Measurements from ENCODE around the gene ATP2B3.

GRCh38 chrX:153511784-153512500 is 5.5 kb upstream of the ATP2B3 start:
- no peak for TF ChIP-seq POLR2AphosphoS5 (IDR thresholded peaks at IDR 0.05; ENCODE audit: borderline replicate concordance, low read depth, low read length)
- TF ChIP-seq EZH2 (IDR thresholded peaks at IDR 0.05): no peak
- no peak for TF ChIP-seq FOXP2 (optimal IDR thresholded peaks at IDR 0.05; ENCODE audit: control extremely low read depth, extremely low read length, insufficient read depth)

Measured in SK-N-MC (cell line).